Measurements from ENCODE around the gene SRGAP3.

GRCh38 chr3:9115336-9115735, 134.1 kb downstream of the SRGAP3 start:
- TF ChIP-seq, protein P1, sequence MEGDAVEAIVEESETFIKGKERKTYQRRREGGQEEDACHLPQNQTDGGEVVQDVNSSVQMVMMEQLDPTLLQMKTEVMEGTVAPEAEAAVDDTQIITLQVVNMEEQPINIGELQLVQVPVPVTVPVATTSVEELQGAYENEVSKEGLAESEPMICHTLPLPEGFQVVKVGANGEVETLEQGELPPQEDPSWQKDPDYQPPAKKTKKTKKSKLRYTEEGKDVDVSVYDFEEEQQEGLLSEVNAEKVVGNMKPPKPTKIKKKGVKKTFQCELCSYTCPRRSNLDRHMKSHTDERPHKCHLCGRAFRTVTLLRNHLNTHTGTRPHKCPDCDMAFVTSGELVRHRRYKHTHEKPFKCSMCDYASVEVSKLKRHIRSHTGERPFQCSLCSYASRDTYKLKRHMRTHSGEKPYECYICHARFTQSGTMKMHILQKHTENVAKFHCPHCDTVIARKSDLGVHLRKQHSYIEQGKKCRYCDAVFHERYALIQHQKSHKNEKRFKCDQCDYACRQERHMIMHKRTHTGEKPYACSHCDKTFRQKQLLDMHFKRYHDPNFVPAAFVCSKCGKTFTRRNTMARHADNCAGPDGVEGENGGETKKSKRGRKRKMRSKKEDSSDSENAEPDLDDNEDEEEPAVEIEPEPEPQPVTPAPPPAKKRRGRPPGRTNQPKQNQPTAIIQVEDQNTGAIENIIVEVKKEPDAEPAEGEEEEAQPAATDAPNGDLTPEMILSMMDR (IDR thresholded peaks at IDR 0.05), result no peak
- no peak for TF ChIP-seq POLR2A (IDR thresholded peaks at IDR 0.05)
